Subcutaneous adipose tissue (tissue), 4 donors: ENCODE results near the gene CHKA. TPM values are rescaled to one million over a fixed set of nuclear protein-coding genes. Genes with fewer than 3 reads are reported as not detected.

Experiments used
- total RNA-seq, 4 donors: library from RNA; depleted of rRNA; stranded (reverse); fragments of >200 nt; gene quantifications; one replicate each; pipeline ENCODE4 v1.1.0, GENCODE V29; 2016
- TF ChIP-seq, protein P1 (sequence below): fragments of 450-650 bp; IDR thresholded peaks from one replicate; pipeline ENCODE4 v1.5.1; 2016; ENCODE audit warnings: low read depth, mild to moderate bottlenecking, control low read depth, antibody characterized with exemption, moderate library complexity

CHKA gene
- total RNA-seq, 4 donors from 2014 or later: 50.2 to 78.7 (median 59.6) TPM

DNA sequence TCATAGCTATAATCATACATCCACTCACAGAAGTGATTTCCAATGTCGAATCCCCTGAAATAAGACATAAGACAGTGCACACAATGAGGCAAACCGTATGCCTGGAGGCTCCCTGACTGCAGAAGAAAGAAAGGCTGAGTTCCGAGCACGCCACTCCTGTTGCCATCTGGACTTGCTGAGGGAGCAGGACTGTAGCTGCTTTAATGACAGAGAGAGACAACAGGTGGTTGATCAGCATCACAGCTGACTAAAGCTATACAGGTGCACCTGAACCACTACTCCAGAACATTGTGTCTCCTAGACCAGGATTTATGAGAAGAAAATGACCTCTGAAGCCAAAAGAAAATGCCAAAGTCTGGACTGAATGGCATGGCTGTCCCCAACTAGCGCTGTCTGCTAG lies 55.3 kb downstream of the CHKA start:
- TF ChIP-seq, protein P1, sequence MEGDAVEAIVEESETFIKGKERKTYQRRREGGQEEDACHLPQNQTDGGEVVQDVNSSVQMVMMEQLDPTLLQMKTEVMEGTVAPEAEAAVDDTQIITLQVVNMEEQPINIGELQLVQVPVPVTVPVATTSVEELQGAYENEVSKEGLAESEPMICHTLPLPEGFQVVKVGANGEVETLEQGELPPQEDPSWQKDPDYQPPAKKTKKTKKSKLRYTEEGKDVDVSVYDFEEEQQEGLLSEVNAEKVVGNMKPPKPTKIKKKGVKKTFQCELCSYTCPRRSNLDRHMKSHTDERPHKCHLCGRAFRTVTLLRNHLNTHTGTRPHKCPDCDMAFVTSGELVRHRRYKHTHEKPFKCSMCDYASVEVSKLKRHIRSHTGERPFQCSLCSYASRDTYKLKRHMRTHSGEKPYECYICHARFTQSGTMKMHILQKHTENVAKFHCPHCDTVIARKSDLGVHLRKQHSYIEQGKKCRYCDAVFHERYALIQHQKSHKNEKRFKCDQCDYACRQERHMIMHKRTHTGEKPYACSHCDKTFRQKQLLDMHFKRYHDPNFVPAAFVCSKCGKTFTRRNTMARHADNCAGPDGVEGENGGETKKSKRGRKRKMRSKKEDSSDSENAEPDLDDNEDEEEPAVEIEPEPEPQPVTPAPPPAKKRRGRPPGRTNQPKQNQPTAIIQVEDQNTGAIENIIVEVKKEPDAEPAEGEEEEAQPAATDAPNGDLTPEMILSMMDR: no peak

DNA sequence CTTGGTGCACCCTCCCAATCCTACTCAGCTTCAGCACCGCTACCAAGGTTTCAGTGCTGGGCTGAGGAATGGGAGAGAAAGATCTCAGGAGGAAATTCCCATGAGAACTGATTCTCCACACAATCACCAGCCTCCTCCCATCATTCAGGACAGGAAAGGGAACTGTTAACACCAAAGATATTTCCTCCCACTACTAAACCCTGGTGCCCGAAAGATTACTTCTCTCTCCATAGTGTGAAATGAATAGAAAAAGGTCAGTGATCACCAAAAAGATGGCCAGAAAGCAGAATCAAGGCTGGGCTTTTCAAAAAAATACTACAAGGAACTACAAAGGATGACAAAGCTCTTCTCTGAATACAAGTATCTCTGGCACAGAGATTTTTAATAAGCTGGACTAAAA lies 56.3 kb downstream of the CHKA start:
- TF ChIP-seq, protein P1: no peak

DNA sequence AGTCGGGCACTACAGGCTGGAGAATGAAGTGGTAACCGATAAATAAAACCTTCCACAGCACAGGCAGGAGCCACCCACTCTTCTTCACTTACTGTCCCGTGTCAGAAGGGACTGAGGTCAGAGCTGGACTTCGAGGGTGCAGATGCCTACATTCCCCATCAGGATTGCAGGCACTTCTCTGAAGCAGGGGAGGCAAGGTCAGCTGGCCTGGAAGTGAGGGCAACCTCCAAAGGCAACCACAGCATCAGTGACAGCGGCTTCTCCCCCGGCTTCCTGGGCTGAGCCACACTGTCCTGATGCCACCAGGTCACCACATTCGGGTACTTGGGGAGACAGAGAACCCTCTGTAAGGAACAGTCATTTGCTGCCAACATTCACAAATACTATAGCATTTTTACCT lies 59.7 kb downstream of the CHKA start:
- TF ChIP-seq, protein P1: no peak

DNA sequence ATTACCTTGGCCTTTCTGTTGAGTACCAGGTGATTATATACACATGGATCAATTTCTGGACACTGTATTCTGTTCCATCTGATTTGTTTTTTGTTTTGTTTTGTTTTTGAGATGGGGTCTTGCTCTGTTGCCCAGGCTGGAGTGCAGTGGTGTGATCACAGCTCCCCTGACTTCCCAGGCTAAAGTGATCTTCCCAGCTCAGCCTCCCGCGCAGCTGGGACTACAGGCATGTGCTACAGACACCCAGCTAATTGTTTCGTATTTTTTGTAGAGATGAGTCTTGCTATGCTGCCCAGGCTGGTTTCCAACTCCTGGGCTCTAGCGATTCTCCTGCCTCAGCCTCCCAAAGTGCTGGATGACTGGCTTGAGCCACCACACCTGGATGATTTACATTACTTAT lies 63.4 kb downstream of the CHKA start:
- TF ChIP-seq, protein P1: no peak

DNA sequence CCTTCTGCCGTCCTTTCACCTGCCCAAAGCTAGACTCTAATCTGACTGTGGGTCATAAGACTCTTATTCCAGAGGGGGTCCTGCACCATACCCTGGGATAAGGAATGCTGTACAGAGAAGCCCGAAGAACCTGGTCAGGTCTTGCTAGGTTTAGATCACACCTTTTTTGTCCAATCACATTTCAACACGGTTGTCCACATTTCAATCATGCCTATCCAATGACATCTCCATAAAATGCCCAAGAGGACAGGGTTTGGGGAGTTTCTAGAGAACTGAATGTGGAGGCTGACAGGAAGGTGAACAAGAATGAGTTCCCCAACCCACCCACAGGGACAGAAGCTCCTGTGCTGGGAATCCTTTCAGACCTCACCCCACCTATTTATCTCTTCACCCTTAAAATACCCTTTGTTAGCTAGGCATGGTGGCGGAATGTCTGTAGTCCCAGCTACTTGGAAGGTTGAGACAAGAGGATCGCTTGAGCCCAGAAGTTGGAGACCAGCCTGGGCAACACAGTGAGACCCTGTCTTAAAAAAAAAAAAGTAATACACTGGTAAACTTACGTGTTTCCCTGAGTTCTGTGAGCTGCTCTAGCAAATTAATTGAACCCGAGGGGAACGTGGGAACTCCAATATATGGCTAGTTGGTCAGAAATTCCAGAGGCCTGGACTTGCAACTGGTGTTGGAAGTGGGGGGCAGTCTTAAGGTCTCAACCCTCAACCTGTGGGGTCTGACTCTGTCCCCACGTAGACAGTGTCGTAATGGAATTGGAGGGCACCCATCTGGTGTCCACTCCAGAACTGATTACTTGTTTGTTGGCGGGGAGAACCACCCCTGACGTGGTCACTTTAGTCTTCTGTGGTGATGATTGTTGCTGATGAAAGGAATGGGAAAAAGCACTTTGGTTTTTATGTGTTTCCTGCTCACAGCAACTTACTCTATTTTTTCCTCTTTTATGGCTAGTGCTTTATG lies 64.6 kb downstream of the CHKA start:
- TF ChIP-seq, protein P1: no peak

DNA sequence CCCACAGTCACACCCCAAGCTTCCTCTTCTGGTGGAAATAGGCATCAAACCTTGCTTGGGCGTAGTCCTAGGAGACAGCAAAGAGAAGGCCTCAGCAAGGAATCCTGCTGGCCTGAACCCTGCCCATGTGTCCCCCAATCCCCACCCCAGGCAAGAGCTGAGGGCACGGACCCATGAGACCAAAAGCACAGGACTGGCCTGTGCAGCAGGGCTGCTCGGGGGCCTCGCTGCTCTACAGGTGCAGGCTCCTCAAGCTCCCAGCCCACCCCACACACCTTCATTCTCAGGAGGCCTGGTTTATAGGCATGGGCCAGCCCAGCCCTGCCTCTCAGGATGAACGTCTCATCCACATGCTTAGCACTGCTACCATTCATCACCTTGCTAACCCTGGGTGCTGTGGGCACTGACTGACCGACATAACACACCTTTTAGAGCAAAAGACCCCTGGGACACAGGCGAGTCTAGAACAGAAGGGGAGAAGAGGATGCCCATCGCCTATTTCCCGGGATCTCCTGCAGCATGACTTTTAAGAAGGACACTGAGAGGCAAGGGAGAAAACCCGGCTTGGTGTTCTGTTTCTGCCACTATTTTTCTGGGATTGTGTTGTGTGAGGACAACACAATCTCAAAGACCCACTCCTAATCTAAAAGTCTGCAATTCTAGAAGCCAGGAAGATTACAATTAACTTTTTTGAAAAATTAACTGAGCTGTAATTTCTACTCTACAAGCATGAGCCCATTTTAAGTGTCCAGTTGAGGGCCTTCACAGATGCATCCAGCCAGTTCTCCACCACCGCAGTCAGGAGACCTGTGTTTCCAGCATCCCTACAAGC lies 67.0 kb downstream of the CHKA start:
- TF ChIP-seq, protein P1: no peak

DNA sequence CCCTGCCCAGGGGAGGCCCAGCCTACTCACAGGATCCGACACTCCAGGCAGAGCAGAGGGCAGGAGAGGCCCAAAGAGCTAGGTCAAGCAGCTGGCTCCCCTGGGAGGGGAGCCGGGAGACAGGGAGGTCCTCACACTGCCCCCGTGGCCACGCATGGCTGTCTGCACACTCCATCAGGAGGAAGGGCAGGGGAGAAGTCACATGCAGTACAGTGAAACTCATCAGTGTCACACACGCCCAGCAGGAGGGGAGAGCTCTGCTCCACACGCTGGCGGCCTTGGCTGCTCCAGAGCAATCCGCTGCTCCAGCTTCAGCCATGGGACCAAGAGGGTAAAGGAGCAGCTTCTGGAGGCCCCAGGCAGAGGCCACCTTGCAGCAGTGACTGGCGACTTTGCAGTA lies 68.1 kb downstream of the CHKA start:
- TF ChIP-seq, protein P1: no peak
